COR-L47 (cell line): ENCODE data around the gene RAD18.

ENCODE experiments used
- DNase-seq: peaks from one replicate; lab custom pipeline; 2025; lab: John Stamatoyannopoulos, UW

Gene RAD18

GRCh38 chr3:8835385-8835784 lies 127.9 kb downstream of the RAD18 start:
- DNase-seq = no peak

DNA sequence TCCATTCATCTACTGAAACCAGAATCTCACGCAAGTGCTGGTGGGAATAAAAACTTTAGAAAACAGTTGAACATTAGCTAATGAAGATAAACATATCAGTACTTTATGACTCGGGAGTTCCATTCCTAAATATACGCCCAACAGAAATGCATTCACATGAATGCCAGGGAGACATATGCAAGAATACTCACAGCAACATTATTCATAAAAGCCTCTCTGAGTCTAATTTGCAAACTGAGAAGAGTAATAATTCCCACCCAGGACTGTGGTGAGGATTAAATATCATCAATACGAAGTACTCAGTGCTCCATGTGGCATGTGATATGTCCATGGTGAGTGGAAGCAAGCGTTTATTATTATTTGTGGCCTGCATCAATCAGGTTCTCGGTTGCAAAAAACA lies 128.3 kb downstream of the RAD18 start:
- DNase-seq = no peak

DNA sequence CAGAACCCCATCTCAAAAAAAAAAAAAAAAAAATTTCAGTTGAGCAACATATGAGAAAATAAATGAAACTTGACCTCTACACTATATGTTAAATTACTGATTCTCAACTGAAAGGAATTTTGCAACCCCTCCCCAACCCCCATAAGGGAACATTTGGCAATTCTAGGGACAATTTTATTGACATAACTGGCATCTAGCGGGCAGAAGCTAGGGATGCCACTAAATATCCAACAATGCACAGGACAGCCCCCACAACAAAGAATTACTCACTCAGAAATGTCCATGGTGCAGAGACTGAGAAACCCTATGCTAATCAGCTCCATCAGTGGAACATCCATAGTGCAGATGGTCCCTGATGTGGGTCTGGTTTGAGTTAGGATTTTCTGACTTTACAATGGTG lies 135.6 kb downstream of the RAD18 start:
- DNase-seq = no peak
